ENCODE results near the gene PCSK7.

DNA sequence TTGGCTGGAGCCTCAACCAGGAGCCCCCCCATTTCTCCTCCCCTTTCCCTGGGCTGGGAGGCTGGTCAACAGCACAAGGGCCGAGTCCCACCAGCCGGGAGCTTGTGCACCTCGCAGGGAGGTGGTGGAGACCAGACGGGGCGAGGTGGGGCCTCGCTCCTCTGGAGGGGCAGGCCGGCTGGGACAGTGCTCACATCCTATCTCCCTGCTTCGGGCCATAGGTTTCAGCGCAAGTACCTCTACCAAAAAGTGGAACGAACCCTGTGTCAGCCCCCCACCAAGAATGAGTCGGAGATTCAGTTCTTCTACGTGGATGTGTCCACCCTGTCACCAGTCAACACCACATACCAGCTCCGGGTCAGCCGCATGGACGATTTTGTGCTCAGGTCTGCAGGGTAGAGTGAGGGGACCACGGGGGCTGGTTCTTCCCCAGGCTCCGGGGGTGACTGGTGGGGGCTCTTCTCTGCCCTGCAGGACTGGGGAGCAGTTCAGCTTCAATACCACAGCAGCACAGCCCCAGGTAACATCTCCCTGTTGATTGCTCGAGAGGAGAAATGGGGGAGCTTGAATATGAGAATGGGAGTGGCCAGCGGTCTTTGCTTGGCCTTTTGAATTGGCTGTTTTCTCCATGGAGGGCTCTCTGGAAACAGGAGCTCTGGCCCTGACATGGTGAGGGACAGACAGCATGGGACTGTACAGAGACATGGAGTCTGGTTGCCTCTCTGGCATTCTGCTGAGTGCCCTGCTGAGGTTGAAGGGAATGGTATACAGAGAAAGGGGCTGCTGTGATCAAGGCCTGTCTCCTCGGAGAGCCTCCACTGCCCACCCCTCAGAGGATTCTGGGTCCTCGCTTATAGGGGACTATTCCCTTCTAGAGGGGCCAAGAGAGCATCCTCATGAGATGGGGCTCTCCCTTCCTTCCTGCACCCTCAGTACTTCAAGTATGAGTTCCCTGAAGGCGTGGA lies 50.0 kb downstream of the PCSK7 start:
- TF ChIP-seq, protein P1, sequence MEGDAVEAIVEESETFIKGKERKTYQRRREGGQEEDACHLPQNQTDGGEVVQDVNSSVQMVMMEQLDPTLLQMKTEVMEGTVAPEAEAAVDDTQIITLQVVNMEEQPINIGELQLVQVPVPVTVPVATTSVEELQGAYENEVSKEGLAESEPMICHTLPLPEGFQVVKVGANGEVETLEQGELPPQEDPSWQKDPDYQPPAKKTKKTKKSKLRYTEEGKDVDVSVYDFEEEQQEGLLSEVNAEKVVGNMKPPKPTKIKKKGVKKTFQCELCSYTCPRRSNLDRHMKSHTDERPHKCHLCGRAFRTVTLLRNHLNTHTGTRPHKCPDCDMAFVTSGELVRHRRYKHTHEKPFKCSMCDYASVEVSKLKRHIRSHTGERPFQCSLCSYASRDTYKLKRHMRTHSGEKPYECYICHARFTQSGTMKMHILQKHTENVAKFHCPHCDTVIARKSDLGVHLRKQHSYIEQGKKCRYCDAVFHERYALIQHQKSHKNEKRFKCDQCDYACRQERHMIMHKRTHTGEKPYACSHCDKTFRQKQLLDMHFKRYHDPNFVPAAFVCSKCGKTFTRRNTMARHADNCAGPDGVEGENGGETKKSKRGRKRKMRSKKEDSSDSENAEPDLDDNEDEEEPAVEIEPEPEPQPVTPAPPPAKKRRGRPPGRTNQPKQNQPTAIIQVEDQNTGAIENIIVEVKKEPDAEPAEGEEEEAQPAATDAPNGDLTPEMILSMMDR (IDR thresholded peaks at IDR 0.05; ENCODE audit: insufficient read depth, low read length, poor library complexity, severe bottlenecking) = no peak
- TF ChIP-seq EZH2phosphoT487 (conservative IDR thresholded peaks at IDR 0.05; ENCODE audit: low read length) = no peak
